CD14-positive monocyte (primary cell): ENCODE measurements around the gene WDR86. TPM values are rescaled to one million over a fixed set of nuclear protein-coding genes. Genes with fewer than 3 reads are reported as not detected.

ENCODE experiments used
- DNase-seq, 3 donors: peaks; one replicate each; pipeline ENCODE4 v3.0.0-alpha.2; 2011 to 2022
- H2AFZ ChIP-seq: 2 replicates; pipeline ENCODE4 v1.6.0; 2012; ENCODE audit warnings: mild to moderate bottlenecking, low read depth, low read length, inconsistent platforms; ENCODE audit not compliant: insufficient read depth, poor library complexity, severe bottlenecking
- H3K27ac ChIP-seq, 2 donors: 1 replicate in 1 of 2; 2 replicates in 1 of 2; pipeline ENCODE4 v1.5.1; 2012 to 2013; ENCODE audit warnings: low read length in 2 of 2, control low read depth in 1 of 2, inconsistent platforms in 1 of 2, low read depth in 1 of 2, mild to moderate bottlenecking in 1 of 2
- H3K27me3 ChIP-seq, 2 donors: one replicate each; pipeline versions ENCODE4 v1.6.0 to v1.6.1; 2011 to 2013; ENCODE audit warnings: low read length in 2 of 2; ENCODE audit not compliant: control insufficient read depth in 2 of 2, insufficient read depth in 2 of 2
- H3K36me3 ChIP-seq, 2 donors: replicated peaks in 1 of 2; 1 replicate in 1 of 2; 2 replicates in 1 of 2; pipeline versions ENCODE4 v1.5.1 to v1.6.1; 2012 to 2013; ENCODE audit warnings: low read length in 2 of 2, control low read depth in 1 of 2, inconsistent platforms in 1 of 2, mild to moderate bottlenecking in 1 of 2; ENCODE audit not compliant: insufficient read depth in 2 of 2, control insufficient read depth in 1 of 2
- H3K4me1 ChIP-seq, 2 donors: 1 replicate in 1 of 2; 2 replicates in 1 of 2; pipeline versions ENCODE4 v1.5.1 to v1.6.1; 2012 to 2013; ENCODE audit warnings: low read length in 2 of 2, control low read depth in 1 of 2, inconsistent platforms in 1 of 2, mild to moderate bottlenecking in 1 of 2, moderate library complexity in 1 of 2; ENCODE audit not compliant: insufficient read depth in 2 of 2, control insufficient read depth in 1 of 2
- H3K4me2 ChIP-seq: replicated peaks from 2 replicates; pipeline ENCODE3; 2012; ENCODE audit warnings: low read length, moderate library complexity, mild to moderate bottlenecking; ENCODE audit not compliant: poor library complexity, severe bottlenecking; ENCODE audit errors: extremely low read depth
- H3K4me3 ChIP-seq, 3 experiments: fragments of 200-600 bp in 1 of 3; sonication (generic) in 1 of 3; replicated peaks in 1 of 3; 1 replicate in 2 of 3; 2 replicates in 1 of 3; pipeline ENCODE4 v1.5.1; 2011 to 2013; ENCODE audit warnings: low read length in 3 of 3, mild to moderate bottlenecking in 3 of 3, control low read depth in 2 of 3, low read depth in 2 of 3, inconsistent platforms in 1 of 3, moderate library complexity in 1 of 3
- H3K79me2 ChIP-seq: 2 replicates; pipeline ENCODE4 v1.6.0; 2012; ENCODE audit warnings: mild to moderate bottlenecking, control low read depth, inconsistent platforms, low read length, moderate library complexity; ENCODE audit not compliant: insufficient read depth
- H3K9ac ChIP-seq: 2 replicates; pipeline ENCODE4 v1.6.0; 2017; ENCODE audit warnings: low read length, mild to moderate bottlenecking; ENCODE audit not compliant: insufficient read depth, poor library complexity, severe bottlenecking
- H3K9me3 ChIP-seq, 2 donors: replicated peaks in 1 of 2; 1 replicate in 1 of 2; 2 replicates in 1 of 2; pipeline versions ENCODE4 v1.5.1 to v1.6.1; 2012 to 2013; ENCODE audit warnings: low read length in 2 of 2, control low read depth in 1 of 2; ENCODE audit not compliant: control insufficient read depth in 1 of 2, insufficient read depth in 1 of 2
- H4K20me1 ChIP-seq: 2 replicates; pipeline ENCODE4 v1.6.0; 2012; ENCODE audit warnings: mild to moderate bottlenecking, low read length, control low read depth, moderate library complexity; ENCODE audit not compliant: insufficient read depth
- H3K27ac Mint-ChIP-seq, 7 donors: one replicate each; pipeline ENCODE4 v1.8.0; 2020; ENCODE audit warnings: mild to moderate bottlenecking in 7 of 7, mixed read lengths in 7 of 7, moderate library complexity in 6 of 7, inconsistent platforms in 2 of 7
- H3K27me3 Mint-ChIP-seq, 3 donors: one replicate each; pipeline ENCODE4 v1.8.0; 2021 to 2022; ENCODE audit warnings: low read depth in 3 of 3, mild to moderate bottlenecking in 3 of 3, mixed read lengths in 3 of 3, moderate library complexity in 3 of 3, inconsistent platforms in 1 of 3
- H3K36me3 Mint-ChIP-seq, 2 donors: one replicate each; pipeline ENCODE4 v1.8.0; 2020; ENCODE audit warnings: mixed read lengths in 2 of 2, inconsistent platforms in 1 of 2, mild to moderate bottlenecking in 1 of 2
- H3K4me1 Mint-ChIP-seq: one replicate; pipeline ENCODE4 v1.8.0; 2020; ENCODE audit warnings: mild to moderate bottlenecking, mixed read lengths
- H3K4me3 Mint-ChIP-seq, 2 donors: one replicate each; pipeline ENCODE4 v1.8.0; 2020; ENCODE audit warnings: mild to moderate bottlenecking in 2 of 2, mixed read lengths in 2 of 2, moderate library complexity in 1 of 2
- H3K9me3 Mint-ChIP-seq, 7 donors: one replicate each; pipeline ENCODE4 v1.8.0; 2020 to 2022; ENCODE audit warnings: mixed read lengths in 7 of 7, mild to moderate bottlenecking in 6 of 7, moderate library complexity in 6 of 7, inconsistent platforms in 2 of 7
- WGBS: methylation state at CpG from one replicate; pipeline ENCODE4 v1.1.5; 2013; ENCODE audit warnings: missing lambda C conversion rate; ENCODE audit not compliant: insufficient coverage; 5-methylcytosine and 5-hydroxymethylcytosine counted together
- intact Hi-C, 2 donors: fragments of 100-400 bp; cut with micrococcal nuclease; formaldehyde crosslinking; loops; one replicate each; pipeline versions ENCODE4 v1.15.0 to v1.15.1; 2023
- polyA plus RNA-seq, 3 donors: library from polyadenylated mRNA; depleted of rRNA in 1 of 3; unstranded in 2 of 3; stranded (reverse) in 1 of 3; fragments of 300-500 nt in 2 of 3; fragments of >200 nt in 1 of 3; fragmentation: Illumina TruSeq in 2 of 3; gene quantifications; 1 replicate in 2 of 3; 2 replicates in 1 of 3; pipeline ENCODE4 v1.2.3, GENCODE V29; 2012 to 2021
- TF ChIP-seq, protein P1 (sequence below): fragments of 200-600 bp; IDR thresholded peaks from one replicate; pipeline ENCODE4 v1.8.0; 2022; ENCODE audit warnings: antibody characterized with exemption, mild to moderate bottlenecking

The WDR86 gene
- polyA plus RNA-seq, 3 donors = 0.11 to 0.30 (median 0.24) TPM

DNA sequence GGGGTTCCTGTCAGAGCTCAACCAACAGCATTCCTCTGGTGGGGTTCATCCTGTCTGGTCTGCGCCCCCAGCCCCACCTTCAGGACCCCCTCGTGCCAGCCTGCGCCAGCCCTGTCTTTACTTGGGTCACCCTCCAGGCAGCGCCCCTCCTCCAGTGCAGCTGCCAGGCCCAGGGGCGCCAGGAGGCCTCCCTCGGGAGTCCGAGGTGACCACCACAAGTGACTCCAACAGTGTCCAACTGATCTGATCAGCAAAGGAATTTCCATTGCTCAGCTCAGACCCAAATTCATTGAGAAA is 10.6 kb downstream of the WDR86 start:
- H3K4me1 ChIP-seq = peaks cover 7 to 16% of the 10 kb centered on the region in 2 donors

DNA sequence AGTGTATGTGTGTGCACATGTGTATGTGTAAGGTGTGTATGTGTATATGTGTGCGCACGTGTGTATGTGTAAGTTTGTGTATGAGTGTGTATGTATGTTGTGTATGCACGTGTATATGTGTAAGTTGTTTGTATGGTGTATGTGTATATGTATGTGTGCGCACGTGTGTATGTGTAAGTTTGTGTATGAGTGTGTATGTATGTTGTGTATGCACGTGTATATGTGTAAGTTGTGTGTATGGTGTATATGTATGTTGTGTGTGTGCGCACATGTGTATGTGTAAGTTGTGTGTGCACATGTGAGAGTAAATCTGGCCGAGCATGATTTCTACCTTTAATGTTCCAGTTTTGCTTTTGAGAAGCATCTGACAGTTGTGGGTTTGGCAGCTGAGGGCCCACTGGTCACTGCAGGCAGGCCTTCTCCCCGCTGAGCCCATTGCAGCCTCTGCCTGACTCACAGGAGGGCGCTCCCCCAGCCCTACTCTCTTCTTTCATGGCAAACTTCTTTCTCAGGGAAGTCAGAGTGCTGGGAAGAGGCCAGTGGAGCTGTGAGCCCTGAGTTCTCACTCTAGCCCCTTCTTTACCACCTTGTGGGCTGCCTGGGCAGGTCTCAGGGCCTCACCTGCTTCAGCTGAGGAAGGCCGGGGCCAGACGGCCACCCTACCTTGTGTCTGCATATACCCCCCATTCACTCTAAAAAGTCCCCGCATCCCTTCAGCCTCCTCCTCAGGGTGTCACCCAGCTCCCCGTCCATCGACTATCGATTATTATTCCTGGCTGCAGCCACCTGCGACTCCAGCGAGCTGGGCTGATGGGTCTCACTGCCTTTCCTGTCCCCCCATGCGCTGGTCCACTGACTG is 11.2 kb downstream of the WDR86 start:
- intact Hi-C loops = no loop called here
- H3K4me1 ChIP-seq = peaks cover 3 to 10% of the 10 kb centered on the region in 2 donors

More for the DNA sequence above, 10.6 kb downstream of the WDR86 start:
- TF ChIP-seq, protein P1, sequence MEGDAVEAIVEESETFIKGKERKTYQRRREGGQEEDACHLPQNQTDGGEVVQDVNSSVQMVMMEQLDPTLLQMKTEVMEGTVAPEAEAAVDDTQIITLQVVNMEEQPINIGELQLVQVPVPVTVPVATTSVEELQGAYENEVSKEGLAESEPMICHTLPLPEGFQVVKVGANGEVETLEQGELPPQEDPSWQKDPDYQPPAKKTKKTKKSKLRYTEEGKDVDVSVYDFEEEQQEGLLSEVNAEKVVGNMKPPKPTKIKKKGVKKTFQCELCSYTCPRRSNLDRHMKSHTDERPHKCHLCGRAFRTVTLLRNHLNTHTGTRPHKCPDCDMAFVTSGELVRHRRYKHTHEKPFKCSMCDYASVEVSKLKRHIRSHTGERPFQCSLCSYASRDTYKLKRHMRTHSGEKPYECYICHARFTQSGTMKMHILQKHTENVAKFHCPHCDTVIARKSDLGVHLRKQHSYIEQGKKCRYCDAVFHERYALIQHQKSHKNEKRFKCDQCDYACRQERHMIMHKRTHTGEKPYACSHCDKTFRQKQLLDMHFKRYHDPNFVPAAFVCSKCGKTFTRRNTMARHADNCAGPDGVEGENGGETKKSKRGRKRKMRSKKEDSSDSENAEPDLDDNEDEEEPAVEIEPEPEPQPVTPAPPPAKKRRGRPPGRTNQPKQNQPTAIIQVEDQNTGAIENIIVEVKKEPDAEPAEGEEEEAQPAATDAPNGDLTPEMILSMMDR = no peak
- no peak overlapping the region for H3K4me3 Mint-ChIP-seq
- no peaks in the 10 kb centered on the region for H3K79me2 ChIP-seq
- intact Hi-C loops = no loop called here
- no peak overlapping the region for H3K9ac ChIP-seq
- H3K4me1 Mint-ChIP-seq = peaks cover 16% of the 10 kb centered on the region
- H2AFZ ChIP-seq = no peak overlapping the region
- peaks cover 9 to 13% (median 12%) of the 10 kb centered on the region in 3 donors for H3K27me3 Mint-ChIP-seq
- WGBS = 91% methylated on average over 5 of the region's 7 CpGs
- H3K9me3 ChIP-seq = peaks cover 7 to 13% of the 10 kb centered on the region in 2 donors
- H3K27ac Mint-ChIP-seq = no peak overlapping the region
- H3K27me3 ChIP-seq = no peaks in the 10 kb centered on the region
- no peak overlapping the region for H3K27ac ChIP-seq
- no peaks in the 10 kb centered on the region for H3K36me3 ChIP-seq
- no peak for DNase-seq
- H3K36me3 Mint-ChIP-seq = no peaks in the 10 kb centered on the region
- peaks cover 9 to 18% (median 11%) of the 10 kb centered on the region in 7 donors for H3K9me3 Mint-ChIP-seq
- no peak overlapping the region for H3K4me3 ChIP-seq
- no peaks in the 10 kb centered on the region for H4K20me1 ChIP-seq
- no peak overlapping the region for H3K4me2 ChIP-seq

More for the DNA sequence above, 11.2 kb downstream of the WDR86 start:
- Mint-ChIP-seq H3K9me3 (peaks cover 8 to 18% (median 11%) of the 10 kb centered on the region in 7 donors), H3K4me1 (peaks cover 12% of the 10 kb centered on the region), H3K27ac (no peak overlapping the region), H3K4me3 (peak overlapping the region in 1 of 2 donors; percentile 42), H3K36me3 (no peaks in the 10 kb centered on the region), H3K27me3 (peaks cover 10 to 16% (median 14%) of the 10 kb centered on the region in 3 donors)
- Histone ChIP-seq H3K79me2 (no peaks in the 10 kb centered on the region), H3K4me2 (no peak overlapping the region), H3K9ac (no peak overlapping the region), H3K27me3 (no peaks in the 10 kb centered on the region), H2AFZ (no peak overlapping the region), H3K27ac (no peak overlapping the region), H3K4me3 (no peak overlapping the region), H3K36me3 (no peaks in the 10 kb centered on the region), H4K20me1 (no peaks in the 10 kb centered on the region), H3K9me3 (peaks cover 7 to 13% of the 10 kb centered on the region in 2 donors)
- DNase-seq = no peak
- TF ChIP-seq, protein P1 = no peak
- 92% methylated on average over 17 of the region's 19 CpGs for WGBS
